Activated CD8-positive, alpha-beta T cell treated with anti-CD3 and anti-CD28 coated beads for 36 hours (primary cell): Measurements from ENCODE around the gene LIN28A. TPM values are rescaled to one million over a fixed set of nuclear protein-coding genes. Genes with fewer than 3 reads are reported as not detected.

Experiments used
- ATAC-seq: fragments of 200-7000 bp; cut with Tn5 transposase; one replicate; pipeline ENCODE4 v1.10.0; 2021; ENCODE audit warnings: mild to moderate bottlenecking, moderate library complexity
- CTCF ChIA-PET: fragments of 350-600 bp; sonication (Branson Sonifier 250); formaldehyde crosslinking; loops from one replicate; lab custom pipeline; 2021; ENCODE audit warnings: antibody characterized with exemption; lab: Charles Lee
- POLR2A ChIA-PET: fragments of 350-600 bp; sonication (Branson Sonifier 250); formaldehyde crosslinking; loops from one replicate; lab custom pipeline; 2021; ENCODE audit warnings: antibody characterized with exemption; lab: Charles Lee
- DNase-seq: peaks from one replicate; pipeline ENCODE4 v3.0.0-alpha.2; 2020
- H3K27ac Mint-ChIP-seq: one replicate; pipeline ENCODE4 v1.8.0; 2021; ENCODE audit warnings: mild to moderate bottlenecking, mixed read lengths
- H3K27me3 Mint-ChIP-seq: one replicate; pipeline ENCODE4 v1.8.0; 2021; ENCODE audit warnings: mixed read lengths
- H3K36me3 Mint-ChIP-seq: one replicate; pipeline ENCODE4 v1.8.0; 2021; ENCODE audit warnings: low read depth, mixed read lengths
- H3K4me1 Mint-ChIP-seq: one replicate; pipeline ENCODE4 v1.8.0; 2021; ENCODE audit warnings: low read depth, mixed read lengths
- H3K4me3 Mint-ChIP-seq: one replicate; pipeline ENCODE4 v1.8.0; 2021; ENCODE audit warnings: mild to moderate bottlenecking, moderate library complexity, mixed read lengths
- H3K9me3 Mint-ChIP-seq: one replicate; pipeline ENCODE4 v1.8.0; 2021; ENCODE audit warnings: mixed read lengths
- CTCF ChIP-seq: fragments of 200-600 bp; IDR thresholded peaks from one replicate; pipeline ENCODE4 v1.8.0; 2022; ENCODE audit warnings: antibody characterized with exemption, mild to moderate bottlenecking
- intact Hi-C: fragments of 100-400 bp; cut with micrococcal nuclease; formaldehyde crosslinking; loops from one replicate; pipeline ENCODE4 v1.10.0; 2022
- total RNA-seq, 2 experiments: library from RNA; stranded (reverse); gene quantifications; one replicate each; pipeline ENCODE4 v1.2.3, GENCODE V29; 2021

LIN28A gene
- total RNA-seq, 2 experiments from 2014 or later: not detected

- POLR2A ChIA-PET: interaction anchor here (0.8 to 0.9 kb wide), 2 partner anchors 20 to 411 kb away, joined by 3 to 4 read pairs; no protein-coding TSS in a partner anchor
- Mint-ChIP-seq H3K9me3 (no peaks in the 10 kb centered on the region), H3K4me1 (peaks cover 33% of the 10 kb centered on the region), H3K27ac (peak overlapping the region; percentile 21), H3K4me3 (no peak overlapping the region), H3K27me3 (no peaks in the 10 kb centered on the region), H3K36me3 (peaks cover 44% of the 10 kb centered on the region)
- ATAC-seq (no peak), DNase-seq (no peak)
- no peak for TF ChIP-seq CTCF
- intact Hi-C loops: no loop called here
- CTCF ChIA-PET: no interaction called here
These were observed 67.0 kb downstream of the LIN28A start for GRCh38 chr1:26477446-26478152.

- Mint-ChIP-seq H3K27ac (no peak overlapping the region), H3K27me3 (no peaks in the 10 kb centered on the region), H3K4me3 (no peak overlapping the region), H3K4me1 (peaks cover 39% of the 10 kb centered on the region), H3K9me3 (no peaks in the 10 kb centered on the region), H3K36me3 (peaks cover 42% of the 10 kb centered on the region)
- CTCF ChIA-PET: interaction anchor here (1.6 kb wide), 1 partner anchor 22 kb away, joined by 6 read pairs; no protein-coding TSS in a partner anchor
- POLR2A ChIA-PET: interaction anchor here (0.9 kb wide), 1 partner anchor 19 kb away, joined by 3 read pairs; no protein-coding TSS in a partner anchor
- no peak for DNase-seq
- no peak for TF ChIP-seq CTCF
- intact Hi-C loops: no loop called here
- ATAC-seq: no peak
These were observed 67.5 kb downstream of the LIN28A start for GRCh38 chr1:26478159-26478558.

GRCh38 chr1:26478988-26479387 lies 68.4 kb downstream of the LIN28A start:
- DNase-seq: no peak
- Mint-ChIP-seq H3K27me3 (no peaks in the 10 kb centered on the region), H3K27ac (peak overlapping the region; percentile 15), H3K36me3 (peaks cover 33% of the 10 kb centered on the region), H3K4me1 (peaks cover 35% of the 10 kb centered on the region), H3K4me3 (no peak overlapping the region), H3K9me3 (no peaks in the 10 kb centered on the region)
- ChIA-PET POLR2A (interaction anchor here (0.5 to 1.1 kb wide), 4 partner anchors 18 to 104 kb away, joined by 3 to 4 read pairs (median 3); no protein-coding TSS in a partner anchor), CTCF (interaction anchor here (1.6 kb wide), 1 partner anchor 21 kb away, joined by 6 read pairs; no protein-coding TSS in a partner anchor)
- no peak for TF ChIP-seq CTCF
- intact Hi-C loops: no loop called here
- ATAC-seq: no peak

Other genes with a start within 250 kb of the LIN28A start
- not detected for gene C1orf232, start 241.9 kb upstream of the LIN28A start, total RNA-seq
- 10 to 100 TPM; 40.9 to 41.1 TPM for gene ZNF593, start 240.9 kb upstream of the LIN28A start, total RNA-seq
- not detected for gene ZNF593OS, start 239.0 kb upstream of the LIN28A start, total RNA-seq
- gene CNKSR1, start 233.3 kb upstream of the LIN28A start, total RNA-seq: 1 to 10 TPM; 1.2 to 1.4 TPM
- not detected for gene CATSPER4, start 220.2 kb upstream of the LIN28A start, total RNA-seq
- 10 to 100 TPM; 32.8 to 33.7 TPM for gene CEP85, start 176.6 kb upstream of the LIN28A start, total RNA-seq
- gene SH3BGRL3, start 130.7 kb upstream of the LIN28A start, total RNA-seq: 100 to 1,000 TPM; 309 to 316 TPM
- gene UBXN11, start 104.2 kb upstream of the LIN28A start, total RNA-seq: 10 to 100 TPM; 24.9 to 26.0 TPM
- 100 to 1,000 TPM; 324 to 344 TPM for gene CD52, start 92.9 kb upstream of the LIN28A start, total RNA-seq
- 1 to 10 TPM; 4.5 to 6.4 TPM for gene CRYBG2, start 56.7 kb upstream of the LIN28A start, total RNA-seq
- gene ZNF683, start 38.1 kb upstream of the LIN28A start, total RNA-seq: 1 to 10 TPM in 1 of 2 experiments, under 1 TPM in 1; 0.69 to 1.3 TPM
- gene DHDDS, start 21.5 kb downstream of the LIN28A start, total RNA-seq: 10 to 100 TPM; 33.3 to 36.9 TPM
- gene HMGN2, start 61.6 kb downstream of the LIN28A start, total RNA-seq: 100 to 1,000 TPM; 837 to 872 TPM
- gene RPS6KA1, start 118.9 kb downstream of the LIN28A start, total RNA-seq: 100 to 1,000 TPM; 139 TPM